HUES64 (cell line): Measurements from ENCODE around the gene NTSR2.

Experiments used
- H3K27ac ChIP-seq: 2 replicates; pipeline ENCODE4 v1.7.0; 2013; ENCODE audit warnings: low read depth, low read length, inconsistent platforms
- H3K27me3 ChIP-seq: 2 replicates; pipeline ENCODE4 v1.6.1; 2013; ENCODE audit warnings: mild to moderate bottlenecking, low read length; ENCODE audit not compliant: insufficient read depth
- H3K36me3 ChIP-seq: 2 replicates; pipeline ENCODE4 v1.6.1; 2013; ENCODE audit warnings: mild to moderate bottlenecking, low read length; ENCODE audit not compliant: insufficient read depth
- H3K4me1 ChIP-seq: 2 replicates; pipeline ENCODE4 v1.6.1; 2013; ENCODE audit warnings: mild to moderate bottlenecking, low read length, moderate library complexity; ENCODE audit not compliant: insufficient read depth
- H3K4me3 ChIP-seq: 2 replicates; pipeline ENCODE4 v1.5.1; 2013; ENCODE audit warnings: mild to moderate bottlenecking, low read length, moderate library complexity
- H3K9ac ChIP-seq: 2 replicates; pipeline ENCODE4 v1.6.1; 2013; ENCODE audit warnings: mild to moderate bottlenecking, low read depth, low read length
- H3K9me3 ChIP-seq: 2 replicates; pipeline ENCODE4 v1.6.1; 2013; ENCODE audit warnings: low read depth, low read length; ENCODE audit not compliant: insufficient read depth
- WGBS: fragments of 150-250, 120-280 bp; methylation state at CpG from one replicate; pipeline ENCODE4 v1.1.7; 2013; ENCODE audit warnings: missing lambda C conversion rate; 5-methylcytosine and 5-hydroxymethylcytosine counted together

NTSR2 gene

GRCh38 chr2:11698009-11698922 is 28.3 kb upstream of the NTSR2 start:
- Histone ChIP-seq H3K27ac (no peak overlapping the region), H3K36me3 (no peaks in the 10 kb centered on the region), H3K4me3 (no peak overlapping the region), H3K27me3 (no peaks in the 10 kb centered on the region), H3K4me1 (no peaks in the 10 kb centered on the region), H3K9ac (no peak overlapping the region), H3K9me3 (no peaks in the 10 kb centered on the region)
- WGBS = 91% methylated on average over 24 of the region's 24 CpGs

- Histone ChIP-seq H3K4me1 (no peaks in the 10 kb centered on the region), H3K27me3 (no peaks in the 10 kb centered on the region), H3K27ac (no peak overlapping the region), H3K9me3 (no peaks in the 10 kb centered on the region), H3K9ac (no peak overlapping the region), H3K36me3 (no peaks in the 10 kb centered on the region), H3K4me3 (no peak overlapping the region)
- 87% methylated on average over 16 of the region's 16 CpGs for WGBS
These were observed 27.3 kb upstream of the NTSR2 start for GRCh38 chr2:11697103-11697871.

GRCh38 chr2:11696736-11697102 is 26.7 kb upstream of the NTSR2 start:
- no peaks in the 10 kb centered on the region for H3K4me1 ChIP-seq
- H3K9ac ChIP-seq = no peak overlapping the region
- H3K27ac ChIP-seq = no peak overlapping the region
- WGBS = 89% methylated on average over 9 of the region's 9 CpGs
- H3K36me3 ChIP-seq = no peaks in the 10 kb centered on the region
- H3K9me3 ChIP-seq = no peaks in the 10 kb centered on the region
- no peak overlapping the region for H3K4me3 ChIP-seq
- H3K27me3 ChIP-seq = no peaks in the 10 kb centered on the region

DNA sequence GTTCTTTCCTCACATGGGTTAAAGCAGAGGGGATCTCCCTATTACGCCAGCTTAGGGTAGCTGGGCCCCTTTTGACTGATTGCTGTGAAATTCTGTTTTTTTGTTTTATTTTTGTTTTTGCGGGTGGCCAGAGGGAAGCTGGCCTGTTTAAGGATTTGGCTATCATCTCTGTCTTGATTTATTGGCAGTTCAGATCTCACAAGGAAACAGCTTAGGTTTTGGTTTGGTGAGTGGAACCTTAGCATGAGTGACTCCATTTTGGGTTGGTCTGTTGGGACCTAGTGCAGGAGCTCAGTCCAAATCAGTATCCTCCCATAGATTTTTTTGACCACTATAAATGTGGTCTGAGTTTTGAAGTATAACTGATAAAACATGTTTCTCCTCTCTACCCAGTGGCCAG is 25.6 kb upstream of the NTSR2 start:
- Histone ChIP-seq H3K27ac (no peak overlapping the region), H3K4me1 (no peaks in the 10 kb centered on the region), H3K36me3 (no peaks in the 10 kb centered on the region), H3K27me3 (no peaks in the 10 kb centered on the region), H3K4me3 (no peak overlapping the region), H3K9ac (no peak overlapping the region), H3K9me3 (no peaks in the 10 kb centered on the region)
- WGBS = 96% methylated on average over 2 of the region's 2 CpGs

DNA sequence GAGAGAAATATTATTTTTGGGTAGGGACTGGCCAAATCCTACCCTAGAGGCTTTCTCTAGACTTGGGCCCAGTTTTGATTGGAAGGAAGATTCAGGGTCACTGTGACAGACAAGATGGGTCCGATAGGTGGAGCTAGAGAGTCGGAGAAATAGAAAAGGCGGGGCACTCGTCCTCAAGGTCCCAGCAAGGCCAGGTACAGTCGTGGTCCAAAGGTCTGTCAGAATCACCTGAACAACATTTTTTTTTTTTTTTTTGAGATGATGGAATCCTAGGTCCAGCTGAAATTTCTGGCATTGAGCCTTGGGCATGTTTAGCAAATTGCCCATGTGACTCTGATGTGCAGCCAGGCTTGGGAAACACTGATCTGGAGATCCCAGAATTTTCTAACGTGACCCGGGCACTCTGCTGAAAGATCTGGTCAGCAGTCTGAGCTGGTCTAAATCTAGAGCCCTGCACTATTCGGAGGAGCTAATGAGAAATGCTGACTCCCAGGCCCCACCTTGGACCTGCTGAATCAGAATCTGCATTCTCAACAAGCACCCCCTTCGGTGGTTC is 23.0 kb upstream of the NTSR2 start:
- WGBS = 45% methylated on average over 9 of the region's 9 CpGs
- Histone ChIP-seq H3K4me1 (peaks cover 3% of the 10 kb centered on the region; the same call in 1 of the 2 replicates), H3K27ac (no peak overlapping the region), H3K9ac (no peak overlapping the region), H3K4me3 (no peak overlapping the region), H3K36me3 (no peaks in the 10 kb centered on the region), H3K9me3 (no peaks in the 10 kb centered on the region), H3K27me3 (0 out of 2 replicates have a peak, but pooled peaks cover under 1% of the 10 kb centered on the region)

- 89% methylated on average over 4 of the region's 5 CpGs for WGBS
- Histone ChIP-seq H3K4me1 (peaks cover 3% of the 10 kb centered on the region; the same call in 1 of the 2 replicates), H3K9me3 (no peaks in the 10 kb centered on the region), H3K36me3 (no peaks in the 10 kb centered on the region), H3K27me3 (0 out of 2 replicates have a peak, but pooled peaks cover 5% of the 10 kb centered on the region), H3K9ac (no peak overlapping the region), H3K4me3 (no peak overlapping the region), H3K27ac (no peak overlapping the region)
These were observed 21.2 kb upstream of the NTSR2 start for GRCh38 chr2:11691076-11691660.

- peaks cover 3% of the 10 kb centered on the region; the same call in 1 of the 2 replicates for H3K4me1 ChIP-seq
- 21% methylated on average over 19 of the region's 23 CpGs for WGBS
- H3K27me3 ChIP-seq = 0 out of 2 replicates have a peak, but pooled peaks cover 5% of the 10 kb centered on the region
These were observed 18.5 kb upstream of the NTSR2 start for GRCh38 chr2:11688222-11689069.

GRCh38 chr2:11687736-11688135 is 17.7 kb upstream of the NTSR2 start:
- no peak overlapping the region for H3K4me3 ChIP-seq
- WGBS = 82% methylated on average over 9 of the region's 9 CpGs
- H3K27me3 ChIP-seq = 0 out of 2 replicates have a peak, but pooled peaks cover 5% of the 10 kb centered on the region

More at GRCh38 chr2:11688222-11689069, 18.5 kb upstream of the NTSR2 start:
- H3K9ac ChIP-seq = no peak overlapping the region
- no peaks in the 10 kb centered on the region for H3K9me3 ChIP-seq
- H3K4me3 ChIP-seq = peak overlapping the region; percentile 35
- no peaks in the 10 kb centered on the region for H3K36me3 ChIP-seq
- no peak overlapping the region for H3K27ac ChIP-seq

GRCh38 chr2:11685906-11686470 is 16.0 kb upstream of the NTSR2 start:
- Histone ChIP-seq H3K9ac (no peak overlapping the region), H3K4me3 (no peak overlapping the region), H3K4me1 (peaks cover 3% of the 10 kb centered on the region; the same call in 1 of the 2 replicates), H3K27ac (no peak overlapping the region), H3K36me3 (no peaks in the 10 kb centered on the region), H3K9me3 (no peaks in the 10 kb centered on the region), H3K27me3 (0 out of 2 replicates have a peak, but pooled peaks cover 5% of the 10 kb centered on the region)
- 90% methylated on average over 10 of the region's 10 CpGs for WGBS

More at GRCh38 chr2:11687736-11688135, 17.7 kb upstream of the NTSR2 start:
- Histone ChIP-seq H3K9ac (no peak overlapping the region), H3K4me1 (peaks cover 3% of the 10 kb centered on the region; the same call in 1 of the 2 replicates), H3K36me3 (no peaks in the 10 kb centered on the region), H3K9me3 (no peaks in the 10 kb centered on the region), H3K27ac (no peak overlapping the region)
